HL-60 (cell line): ENCODE measurements around the gene CNTNAP2.

Experiments
- GABPA ChIP-seq: IDR thresholded peaks from 2 replicates; pipeline ENCODE4 v1.6.1; 2012; ENCODE audit warnings: low read depth
- POLR2AphosphoS5 ChIP-seq: IDR thresholded peaks from 2 replicates; pipeline ENCODE4 v1.6.1; 2012; ENCODE audit warnings: low read depth
- SPI1 ChIP-seq: IDR thresholded peaks from 2 replicates; pipeline ENCODE4 v1.6.1; 2012; ENCODE audit warnings: low read depth, mild to moderate bottlenecking, borderline replicate concordance
- TF ChIP-seq, protein P1 (sequence below): IDR thresholded peaks from one replicate; pipeline ENCODE4 v1.5.1; 2011; ENCODE audit warnings: low read length, control low read depth, inconsistent platforms; ENCODE audit not compliant: insufficient read depth
- TF ChIP-seq, protein P2 (sequence below): IDR thresholded peaks from 2 replicates; pipeline ENCODE4 v1.6.1; 2012; ENCODE audit warnings: low read depth; ENCODE audit not compliant: insufficient replicate concordance

DNA sequence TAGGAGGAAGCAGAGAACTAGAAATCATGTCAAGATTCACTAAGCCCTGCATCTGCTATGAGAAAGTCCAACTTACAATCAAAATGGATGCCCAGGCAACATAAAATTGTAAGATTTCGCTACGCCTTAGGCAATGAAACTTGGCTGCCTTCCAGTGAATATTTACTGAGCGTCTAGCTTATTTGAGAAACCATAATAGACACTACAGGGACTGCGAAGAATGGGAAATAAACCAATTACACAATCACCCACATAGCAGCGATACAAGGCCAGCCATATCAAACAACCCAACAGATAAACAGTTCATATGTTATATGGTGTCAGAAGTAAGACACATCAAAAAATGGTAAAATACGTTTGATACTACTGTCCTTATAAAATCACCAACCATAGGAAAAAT is 1928.9 kb downstream of the CNTNAP2 start:
- TF ChIP-seq, protein P1, sequence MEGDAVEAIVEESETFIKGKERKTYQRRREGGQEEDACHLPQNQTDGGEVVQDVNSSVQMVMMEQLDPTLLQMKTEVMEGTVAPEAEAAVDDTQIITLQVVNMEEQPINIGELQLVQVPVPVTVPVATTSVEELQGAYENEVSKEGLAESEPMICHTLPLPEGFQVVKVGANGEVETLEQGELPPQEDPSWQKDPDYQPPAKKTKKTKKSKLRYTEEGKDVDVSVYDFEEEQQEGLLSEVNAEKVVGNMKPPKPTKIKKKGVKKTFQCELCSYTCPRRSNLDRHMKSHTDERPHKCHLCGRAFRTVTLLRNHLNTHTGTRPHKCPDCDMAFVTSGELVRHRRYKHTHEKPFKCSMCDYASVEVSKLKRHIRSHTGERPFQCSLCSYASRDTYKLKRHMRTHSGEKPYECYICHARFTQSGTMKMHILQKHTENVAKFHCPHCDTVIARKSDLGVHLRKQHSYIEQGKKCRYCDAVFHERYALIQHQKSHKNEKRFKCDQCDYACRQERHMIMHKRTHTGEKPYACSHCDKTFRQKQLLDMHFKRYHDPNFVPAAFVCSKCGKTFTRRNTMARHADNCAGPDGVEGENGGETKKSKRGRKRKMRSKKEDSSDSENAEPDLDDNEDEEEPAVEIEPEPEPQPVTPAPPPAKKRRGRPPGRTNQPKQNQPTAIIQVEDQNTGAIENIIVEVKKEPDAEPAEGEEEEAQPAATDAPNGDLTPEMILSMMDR, result no peak
- TF ChIP-seq POLR2AphosphoS5 (no peak), GABPA (no peak), SPI1 (no peak)
- TF ChIP-seq, protein P2, sequence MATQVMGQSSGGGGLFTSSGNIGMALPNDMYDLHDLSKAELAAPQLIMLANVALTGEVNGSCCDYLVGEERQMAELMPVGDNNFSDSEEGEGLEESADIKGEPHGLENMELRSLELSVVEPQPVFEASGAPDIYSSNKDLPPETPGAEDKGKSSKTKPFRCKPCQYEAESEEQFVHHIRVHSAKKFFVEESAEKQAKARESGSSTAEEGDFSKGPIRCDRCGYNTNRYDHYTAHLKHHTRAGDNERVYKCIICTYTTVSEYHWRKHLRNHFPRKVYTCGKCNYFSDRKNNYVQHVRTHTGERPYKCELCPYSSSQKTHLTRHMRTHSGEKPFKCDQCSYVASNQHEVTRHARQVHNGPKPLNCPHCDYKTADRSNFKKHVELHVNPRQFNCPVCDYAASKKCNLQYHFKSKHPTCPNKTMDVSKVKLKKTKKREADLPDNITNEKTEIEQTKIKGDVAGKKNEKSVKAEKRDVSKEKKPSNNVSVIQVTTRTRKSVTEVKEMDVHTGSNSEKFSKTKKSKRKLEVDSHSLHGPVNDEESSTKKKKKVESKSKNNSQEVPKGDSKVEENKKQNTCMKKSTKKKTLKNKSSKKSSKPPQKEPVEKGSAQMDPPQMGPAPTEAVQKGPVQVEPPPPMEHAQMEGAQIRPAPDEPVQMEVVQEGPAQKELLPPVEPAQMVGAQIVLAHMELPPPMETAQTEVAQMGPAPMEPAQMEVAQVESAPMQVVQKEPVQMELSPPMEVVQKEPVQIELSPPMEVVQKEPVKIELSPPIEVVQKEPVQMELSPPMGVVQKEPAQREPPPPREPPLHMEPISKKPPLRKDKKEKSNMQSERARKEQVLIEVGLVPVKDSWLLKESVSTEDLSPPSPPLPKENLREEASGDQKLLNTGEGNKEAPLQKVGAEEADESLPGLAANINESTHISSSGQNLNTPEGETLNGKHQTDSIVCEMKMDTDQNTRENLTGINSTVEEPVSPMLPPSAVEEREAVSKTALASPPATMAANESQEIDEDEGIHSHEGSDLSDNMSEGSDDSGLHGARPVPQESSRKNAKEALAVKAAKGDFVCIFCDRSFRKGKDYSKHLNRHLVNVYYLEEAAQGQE, result no peak
